Endodermal cell (in vitro differentiated cells): ENCODE measurements around the gene HIRA. TPM values are rescaled to one million over a fixed set of nuclear protein-coding genes. Genes with fewer than 3 reads are reported as not detected.

Source experiments
- DNase-seq: peaks from one replicate; pipeline ENCODE4 v3.0.0-alpha.2; 2017
- H3K27ac ChIP-seq: 2 replicates; pipeline ENCODE4 v1.5.1; 2013; ENCODE audit warnings: mild to moderate bottlenecking, low read depth, low read length, moderate library complexity
- H3K27me3 ChIP-seq: 2 replicates; pipeline ENCODE4 v1.6.1; 2013; ENCODE audit warnings: mild to moderate bottlenecking, low read length, moderate library complexity; ENCODE audit not compliant: insufficient read depth, control insufficient read depth, poor library complexity, severe bottlenecking
- H3K36me3 ChIP-seq: 2 replicates; pipeline ENCODE4 v1.7.0; 2013; ENCODE audit warnings: mild to moderate bottlenecking, low read length, moderate library complexity; ENCODE audit not compliant: control insufficient read depth, insufficient read depth
- H3K4me1 ChIP-seq: one replicate; pipeline ENCODE4 v1.7.0; 2013; ENCODE audit warnings: low read length; ENCODE audit not compliant: control insufficient read depth, insufficient read depth
- H3K4me3 ChIP-seq: 2 replicates; pipeline ENCODE4 v1.5.1; 2013; ENCODE audit warnings: mild to moderate bottlenecking, low read length, moderate library complexity
- H3K9ac ChIP-seq: 2 replicates; pipeline ENCODE4 v1.6.1; 2013; ENCODE audit warnings: mild to moderate bottlenecking, low read length, moderate library complexity; ENCODE audit not compliant: poor library complexity, severe bottlenecking; ENCODE audit errors: extremely low read depth
- H3K9me3 ChIP-seq: 2 replicates; pipeline ENCODE4 v1.6.1; 2013; ENCODE audit warnings: mild to moderate bottlenecking, low read length, moderate library complexity; ENCODE audit not compliant: control insufficient read depth
- H3K27ac Mint-ChIP-seq: 2 replicates; pipeline ENCODE4 v1.8.0; 2020; ENCODE audit warnings: mixed read lengths
- H3K27me3 Mint-ChIP-seq: 2 replicates; pipeline ENCODE4 v1.8.0; 2021; ENCODE audit warnings: mild to moderate bottlenecking, mixed read lengths; ENCODE audit not compliant: insufficient read depth
- H3K36me3 Mint-ChIP-seq: 2 replicates; pipeline ENCODE4 v1.8.0; 2020; ENCODE audit warnings: low read depth, mixed read lengths
- H3K4me1 Mint-ChIP-seq: 2 replicates; pipeline ENCODE4 v1.8.0; 2020; ENCODE audit warnings: mixed read lengths
- H3K4me3 Mint-ChIP-seq: 2 replicates; pipeline ENCODE4 v1.8.0; 2020; ENCODE audit warnings: mild to moderate bottlenecking, moderate library complexity, mixed read lengths
- H3K9me3 Mint-ChIP-seq: 2 replicates; pipeline ENCODE4 v1.8.0; 2020; ENCODE audit warnings: mild to moderate bottlenecking, mixed read lengths
- CTCF ChIP-seq: fragments of 200-600 bp; sonication (generic); conservative IDR thresholded peaks from 2 replicates; pipeline ENCODE4 v1.5.0; 2021; ENCODE audit warnings: antibody characterized with exemption, mild to moderate bottlenecking
- WGBS, 2 experiments: methylation state at CpG; one replicate each; pipeline versions ENCODE4 v1.1.5 to v1.1.7; 2013; ENCODE audit warnings: missing lambda C conversion rate in 2 of 2, mixed read lengths in 1 of 2; ENCODE audit not compliant: insufficient coverage in 1 of 2, insufficient read length in 1 of 2; 5-methylcytosine and 5-hydroxymethylcytosine counted together
- total RNA-seq, 2 donors: library from RNA; stranded (reverse); fragmentation: NEBNext Ultra II Directional in 1 of 2; extraction: Animal tissue kit (Norgen Biotek cat#: 25700) in 1 of 2; gene quantifications; 2 replicates in 1 of 2; 3 replicates in 1 of 2; pipeline ENCODE4 v1.2.1, GENCODE V29; 2021

HIRA gene
- total RNA-seq, 2 donors from 2014 or later: 44.8 to 46.6 TPM

- H3K4me3 ChIP-seq: no peak overlapping the region
- no peaks in the 10 kb centered on the region for H3K27me3 ChIP-seq
- no peak overlapping the region for H3K4me3 Mint-ChIP-seq
- no peak for TF ChIP-seq CTCF
- H3K27me3 Mint-ChIP-seq: no peaks in the 10 kb centered on the region
- H3K27ac ChIP-seq: no peak overlapping the region
- no peaks in the 10 kb centered on the region for H3K9me3 Mint-ChIP-seq
- H3K4me1 Mint-ChIP-seq: no peaks in the 10 kb centered on the region
- WGBS, 2 experiments: 83 to 88% methylated on average over 1 to 2 of the region's 2 CpGs
- peaks cover 70% of the 10 kb centered on the region for H3K36me3 Mint-ChIP-seq
- no peaks in the 10 kb centered on the region for H3K4me1 ChIP-seq
- no peak overlapping the region for H3K9ac ChIP-seq
- no peak for DNase-seq
- H3K27ac Mint-ChIP-seq: no peak overlapping the region
- H3K36me3 ChIP-seq: peaks cover 91% of the 10 kb centered on the region
- H3K9me3 ChIP-seq: no peaks in the 10 kb centered on the region
Observed at GRCh38 chr22:19460036-19460435, 28.5 kb upstream of the HIRA start.

DNA sequence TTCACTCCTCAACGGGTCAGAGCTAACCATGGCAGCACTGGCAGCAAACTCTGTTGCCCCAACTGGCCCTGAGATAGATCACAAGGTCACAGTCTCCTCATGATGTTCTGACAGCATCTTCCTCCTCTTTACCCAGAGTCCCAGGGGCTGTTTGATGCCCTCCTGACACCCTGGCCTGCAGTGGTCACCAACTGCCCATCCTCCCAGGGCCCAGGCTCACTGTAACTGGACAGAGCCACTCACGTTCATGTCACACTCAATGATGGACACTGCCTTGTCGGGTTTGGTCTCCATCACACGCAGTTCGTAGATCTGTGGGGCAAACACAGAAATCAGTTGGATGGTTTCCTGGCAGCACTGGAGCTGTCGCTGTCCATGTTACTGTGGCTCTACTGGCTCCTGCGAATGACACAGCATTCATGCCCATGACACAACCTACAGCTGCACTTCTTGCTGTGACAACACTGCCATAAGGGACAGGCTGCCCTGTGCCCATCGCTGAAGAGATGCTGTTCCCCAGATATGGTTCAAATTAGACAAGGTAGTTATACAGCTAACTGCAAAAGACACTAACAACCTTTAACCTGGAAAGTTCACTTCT lies 26.4 kb upstream of the HIRA start:
- Mint-ChIP-seq H3K4me3 (no peak overlapping the region), H3K36me3 (peaks cover 79% of the 10 kb centered on the region), H3K27me3 (no peaks in the 10 kb centered on the region), H3K9me3 (no peaks in the 10 kb centered on the region), H3K4me1 (no peaks in the 10 kb centered on the region), H3K27ac (no peak overlapping the region)
- 95 to 98% methylated on average over 6 to 8 of the region's 8 CpGs for WGBS, 2 experiments
- peaks cover 91% of the 10 kb centered on the region for H3K36me3 ChIP-seq
- no peaks in the 10 kb centered on the region for H3K4me1 ChIP-seq
- DNase-seq: no peak
- H3K4me3 ChIP-seq: no peak overlapping the region
- H3K27me3 ChIP-seq: no peaks in the 10 kb centered on the region
- TF ChIP-seq CTCF: no peak
- no peak overlapping the region for H3K27ac ChIP-seq
- no peak overlapping the region for H3K9ac ChIP-seq
- no peaks in the 10 kb centered on the region for H3K9me3 ChIP-seq

DNA sequence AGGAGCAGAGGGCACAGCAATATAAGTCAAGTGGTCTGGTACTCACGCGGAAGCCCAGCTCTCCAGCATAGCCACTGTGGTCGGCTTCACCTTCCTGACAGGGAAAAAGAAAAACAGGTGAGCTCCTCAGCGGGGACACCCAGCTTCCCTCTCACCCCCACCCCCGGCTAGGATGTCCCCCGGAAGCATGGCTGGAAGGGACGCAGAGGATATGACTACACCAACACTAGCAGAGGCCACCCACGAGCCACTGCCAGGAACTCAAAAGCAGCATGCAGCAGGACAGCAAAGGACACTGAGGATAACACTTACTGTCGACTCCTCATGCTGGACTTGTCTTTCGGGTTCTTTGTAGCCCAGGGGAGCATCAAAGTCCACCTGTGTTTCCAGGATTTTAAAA lies 25.0 kb upstream of the HIRA start:
- H3K36me3 ChIP-seq: peaks cover 92% of the 10 kb centered on the region
- no peak for TF ChIP-seq CTCF
- H3K27me3 ChIP-seq: no peaks in the 10 kb centered on the region
- H3K4me3 Mint-ChIP-seq: no peak overlapping the region
- H3K4me1 ChIP-seq: no peaks in the 10 kb centered on the region
- no peak overlapping the region for H3K9ac ChIP-seq
- no peaks in the 10 kb centered on the region for H3K4me1 Mint-ChIP-seq
- no peak overlapping the region for H3K27ac ChIP-seq
- H3K27ac Mint-ChIP-seq: no peak overlapping the region
- H3K4me3 ChIP-seq: no peak overlapping the region
- WGBS, 2 experiments: 93 to 100% methylated on average over 6 to 10 of the region's 10 CpGs
- no peaks in the 10 kb centered on the region for H3K9me3 ChIP-seq
- H3K27me3 Mint-ChIP-seq: no peaks in the 10 kb centered on the region
- DNase-seq: no peak
- H3K9me3 Mint-ChIP-seq: no peaks in the 10 kb centered on the region
- H3K36me3 Mint-ChIP-seq: peaks cover 84% of the 10 kb centered on the region
